Immature natural killer cell (primary cell): ENCODE data around the gene TMEM164. TPM values are rescaled to one million over a fixed set of nuclear protein-coding genes. Genes with fewer than 3 reads are reported as not detected.

Source experiments
- DNase-seq, 3 donors: peaks; one replicate each; pipeline ENCODE4 v3.0.0; 2022; ENCODE audit warnings: mixed read lengths in 1 of 3
- H3K27ac Mint-ChIP-seq, 6 donors: one replicate each; pipeline ENCODE4 v1.8.0; 2020; ENCODE audit warnings: mixed read lengths in 6 of 6, mild to moderate bottlenecking in 5 of 6, inconsistent platforms in 4 of 6, moderate library complexity in 3 of 6
- H3K27me3 Mint-ChIP-seq, 3 donors: one replicate each; pipeline ENCODE4 v1.8.0; 2020 to 2021; ENCODE audit warnings: low read depth in 3 of 3, mild to moderate bottlenecking in 3 of 3, mixed read lengths in 3 of 3, moderate library complexity in 3 of 3, inconsistent platforms in 1 of 3
- H3K36me3 Mint-ChIP-seq, 3 donors: one replicate each; pipeline ENCODE4 v1.8.0; 2020; ENCODE audit warnings: mixed read lengths in 3 of 3, inconsistent platforms in 2 of 3, mild to moderate bottlenecking in 2 of 3
- H3K4me1 Mint-ChIP-seq, 2 donors: one replicate each; pipeline ENCODE4 v1.8.0; 2020; ENCODE audit warnings: inconsistent platforms in 2 of 2, mild to moderate bottlenecking in 2 of 2, mixed read lengths in 2 of 2, moderate library complexity in 1 of 2
- H3K4me3 Mint-ChIP-seq, 5 donors: one replicate each; pipeline ENCODE4 v1.8.0; 2020; ENCODE audit warnings: mild to moderate bottlenecking in 5 of 5, mixed read lengths in 5 of 5, inconsistent platforms in 3 of 5, moderate library complexity in 3 of 5
- H3K9me3 Mint-ChIP-seq, 6 donors: one replicate each; pipeline ENCODE4 v1.8.0; 2020; ENCODE audit warnings: mild to moderate bottlenecking in 6 of 6, mixed read lengths in 6 of 6, inconsistent platforms in 4 of 6, moderate library complexity in 3 of 6
- polyA plus RNA-seq, 3 donors: library from polyadenylated mRNA; unstranded; fragments of 300-500 nt; fragmentation: Illumina TruSeq; gene quantifications; one replicate each; pipeline ENCODE4 v1.2.3, GENCODE V29; 2021

TMEM164 gene
- polyA plus RNA-seq, 3 donors from 2014 or later: 2.0 to 3.9 (median 2.3) TPM

DNA sequence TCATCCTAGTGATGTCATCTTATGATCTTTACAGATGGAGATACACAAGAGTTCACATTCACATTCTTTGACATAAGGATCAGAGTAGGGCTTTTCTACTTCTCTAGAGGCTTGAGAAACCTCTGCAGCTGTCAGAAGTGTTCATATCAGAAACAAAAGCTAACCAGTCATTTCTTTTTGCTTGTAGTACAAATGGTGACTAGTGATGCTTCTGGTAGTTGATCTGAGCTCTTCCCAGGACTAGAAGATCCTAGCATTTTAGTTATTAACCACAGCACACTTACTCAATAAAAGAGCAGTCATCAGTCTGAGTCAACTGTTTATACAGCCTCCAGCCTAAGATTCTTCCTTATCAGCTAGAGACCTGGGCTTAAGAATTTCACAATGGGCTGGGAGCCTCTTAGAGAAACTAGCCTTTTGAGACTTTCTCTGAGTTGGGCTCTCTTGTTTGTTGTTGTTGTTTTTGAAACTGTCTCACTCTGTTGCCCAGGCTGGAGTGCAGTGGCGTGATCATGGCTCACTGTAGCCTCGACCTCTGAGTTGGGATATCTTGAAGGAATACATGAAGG is 84.1 kb downstream of the TMEM164 start:
- no peak for DNase-seq
- no peak overlapping the region for H3K4me3 Mint-ChIP-seq
- peaks cover 0 to 3% (median 3%) of the 10 kb centered on the region in 3 donors for H3K27me3 Mint-ChIP-seq
- no peaks in the 10 kb centered on the region for H3K36me3 Mint-ChIP-seq
- peaks cover 21 to 43% of the 10 kb centered on the region in 2 donors for H3K4me1 Mint-ChIP-seq
- no peaks in the 10 kb centered on the region for H3K9me3 Mint-ChIP-seq
- no peak overlapping the region for H3K27ac Mint-ChIP-seq

DNA sequence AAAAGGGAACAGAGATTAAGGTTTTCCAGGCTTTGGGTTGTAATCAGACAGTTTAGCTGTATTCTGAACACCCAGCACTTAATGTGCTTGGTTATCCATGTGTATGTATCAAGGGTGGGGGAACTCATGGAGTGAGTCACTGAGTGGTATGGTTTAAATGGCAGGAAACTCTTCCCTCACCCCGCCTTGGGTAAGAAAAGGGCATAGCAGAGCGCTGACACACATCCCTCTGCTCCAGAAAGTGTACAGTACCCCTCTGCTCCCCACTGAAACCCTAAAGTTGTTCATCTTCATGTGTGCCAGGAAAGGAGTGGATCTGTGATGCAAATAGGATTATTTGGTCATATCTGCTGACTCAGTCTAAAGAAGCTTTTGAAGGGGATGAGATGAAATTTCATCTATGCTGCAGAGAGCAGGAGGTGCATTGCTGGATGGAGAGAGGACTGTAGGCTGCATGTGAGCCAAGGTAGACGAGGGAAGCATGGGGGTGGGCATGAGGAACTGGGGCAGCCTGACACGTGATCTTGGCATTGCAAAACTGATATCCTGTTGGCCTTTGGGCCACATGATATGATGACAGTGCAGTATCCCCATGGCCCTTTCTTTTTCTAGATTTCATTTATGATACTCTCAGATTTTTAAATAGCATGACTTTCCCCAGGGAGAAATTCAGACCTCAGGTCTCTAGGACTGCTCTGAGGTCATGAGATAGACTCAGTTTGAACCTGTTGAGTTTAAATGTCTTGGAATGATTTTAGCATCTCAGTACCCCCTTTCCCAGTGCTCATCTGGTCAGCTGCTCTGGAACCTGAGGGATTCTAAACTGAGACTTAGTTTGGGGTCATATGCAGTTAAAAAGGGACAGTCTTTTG is 84.8 kb downstream of the TMEM164 start:
- H3K27ac Mint-ChIP-seq: peak overlapping the region in 1 of 6 donors; percentile 55
- H3K4me3 Mint-ChIP-seq: no peak overlapping the region

DNA sequence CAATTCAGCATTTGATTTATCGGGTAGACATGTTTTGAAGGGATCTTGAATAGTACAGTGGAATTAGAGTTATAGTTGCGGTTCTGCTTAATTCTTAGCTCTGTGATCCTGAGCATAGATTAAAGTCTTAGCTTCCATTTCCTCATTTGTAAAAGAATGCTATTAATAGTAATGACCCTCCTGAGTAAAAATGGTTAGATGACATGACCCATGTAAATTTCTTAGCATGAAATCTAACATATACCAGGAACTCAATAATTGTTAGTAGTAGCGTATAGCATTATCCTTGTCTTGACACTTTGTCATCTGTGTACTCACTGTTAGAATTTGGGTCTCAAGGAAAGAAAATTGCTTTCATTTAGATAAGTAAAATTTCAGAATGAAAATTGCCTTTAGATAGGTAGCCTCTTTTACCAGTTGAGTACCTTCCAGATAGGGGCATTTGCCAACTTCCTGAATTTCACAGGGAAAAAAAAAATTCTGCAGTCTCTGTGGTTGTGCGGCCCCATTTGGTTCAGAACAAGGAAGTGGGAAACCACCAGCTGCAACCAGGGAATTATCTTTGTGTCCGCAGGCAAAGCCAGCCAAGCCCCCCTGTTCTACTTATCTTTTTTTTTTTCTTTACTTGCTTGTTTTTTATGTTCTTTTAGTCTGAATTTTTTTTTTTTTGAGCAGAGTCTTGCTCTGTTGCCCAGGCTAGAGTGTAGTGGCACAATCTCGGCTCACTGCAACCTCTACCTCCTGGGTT is 86.9 kb downstream of the TMEM164 start:
- Mint-ChIP-seq H3K4me3 (peak overlapping the region in 1 of 5 donors; percentile 13), H3K9me3 (peaks cover 0 to 3% (median 0%) of the 10 kb centered on the region in 6 donors), H3K36me3 (peaks cover 0 to 4% (median 3%) of the 10 kb centered on the region in 3 donors), H3K27me3 (peaks cover 0 to 6% (median 3%) of the 10 kb centered on the region in 3 donors), H3K27ac (no peak overlapping the region), H3K4me1 (peaks cover 21 to 51% of the 10 kb centered on the region in 2 donors)
- peak; percentile 7 to 22 (median 10) for DNase-seq

More for the DNA sequence above, 84.8 kb downstream of the TMEM164 start:
- peaks cover 0 to 3% (median 3%) of the 10 kb centered on the region in 3 donors for H3K27me3 Mint-ChIP-seq
- DNase-seq: no peak
- no peaks in the 10 kb centered on the region for H3K9me3 Mint-ChIP-seq
- no peaks in the 10 kb centered on the region for H3K36me3 Mint-ChIP-seq
- peaks cover 21 to 43% of the 10 kb centered on the region in 2 donors for H3K4me1 Mint-ChIP-seq

DNA sequence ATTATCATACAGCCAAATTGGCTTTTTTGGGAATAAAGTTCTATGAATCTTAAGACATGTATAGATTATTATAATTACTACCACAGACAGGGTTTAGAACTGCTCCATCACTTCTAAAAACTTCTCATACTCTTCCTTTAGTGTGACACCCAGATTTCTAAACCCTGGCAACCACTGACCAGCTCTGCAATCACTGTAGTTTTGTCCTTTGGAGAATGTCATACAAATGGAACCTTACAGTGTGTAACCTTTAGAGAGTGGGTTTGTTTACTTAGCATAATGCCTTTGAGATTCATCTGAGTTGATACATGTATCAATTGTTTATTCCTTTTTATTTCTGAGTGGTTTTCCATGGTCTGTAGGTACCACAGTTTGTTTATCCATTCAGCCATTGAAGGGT is 95.0 kb downstream of the TMEM164 start:
- H3K9me3 Mint-ChIP-seq: peaks cover 0 to 3% (median 0%) of the 10 kb centered on the region in 6 donors
- no peak overlapping the region for H3K4me3 Mint-ChIP-seq

DNA sequence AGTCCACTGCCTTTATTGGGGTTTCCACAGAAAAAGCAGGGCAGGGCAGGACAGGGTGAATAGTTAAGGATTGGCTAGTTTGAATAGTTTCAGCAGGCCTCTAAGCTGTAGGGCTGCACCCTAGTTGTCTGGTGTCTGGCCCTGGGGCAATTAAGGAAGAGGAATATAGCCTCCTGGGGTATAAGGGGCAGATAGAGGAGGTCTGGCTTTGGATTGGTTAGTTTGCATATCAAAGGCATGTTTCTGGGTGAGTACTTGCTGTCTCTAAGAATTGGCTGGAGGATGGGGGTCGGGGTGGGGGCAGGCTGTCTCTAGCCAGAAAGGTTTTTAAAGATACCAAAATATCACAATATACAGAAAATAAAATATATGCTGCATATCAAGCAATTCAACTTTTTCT is 100.4 kb downstream of the TMEM164 start:
- H3K9me3 Mint-ChIP-seq: no peaks in the 10 kb centered on the region
- DNase-seq: no peak
- H3K27ac Mint-ChIP-seq: no peak overlapping the region
- H3K4me3 Mint-ChIP-seq: no peak overlapping the region
- H3K36me3 Mint-ChIP-seq: peaks cover 0 to 4% (median 4%) of the 10 kb centered on the region in 3 donors
- H3K27me3 Mint-ChIP-seq: peaks cover 0 to 2% (median 2%) of the 10 kb centered on the region in 3 donors
- H3K4me1 Mint-ChIP-seq: peaks cover 3 to 4% of the 10 kb centered on the region in 2 donors

More for the DNA sequence above, 95.0 kb downstream of the TMEM164 start:
- peaks cover 0 to 8% of the 10 kb centered on the region in 2 donors for H3K4me1 Mint-ChIP-seq
- H3K27ac Mint-ChIP-seq: no peak overlapping the region
- DNase-seq: no peak
- H3K36me3 Mint-ChIP-seq: peaks cover 0 to 7% (median 6%) of the 10 kb centered on the region in 3 donors
- H3K27me3 Mint-ChIP-seq: peaks cover 0 to 4% (median 4%) of the 10 kb centered on the region in 3 donors

DNA sequence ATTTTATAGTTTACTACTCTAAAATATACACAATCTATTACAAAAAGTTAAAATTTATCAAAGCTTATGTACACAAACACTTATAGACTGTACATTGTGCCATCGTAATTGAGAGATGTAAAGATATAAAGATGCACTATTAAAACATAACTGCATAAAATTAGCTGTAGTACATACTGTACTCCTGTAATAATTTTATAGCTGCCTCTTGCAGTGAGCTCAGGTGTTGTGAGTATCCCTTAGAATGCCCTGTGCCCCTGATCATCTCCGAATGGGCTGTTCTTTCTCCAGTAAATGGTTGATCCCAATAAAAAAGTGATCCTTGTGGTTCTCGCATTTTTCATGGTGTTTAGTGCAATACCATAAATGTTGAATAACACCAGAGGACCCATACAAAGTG is 101.2 kb downstream of the TMEM164 start:
- peaks cover 0 to 2% (median under 1%) of the 10 kb centered on the region in 3 donors for H3K27me3 Mint-ChIP-seq
- H3K4me3 Mint-ChIP-seq: no peak overlapping the region

GRCh38 chrX:110108381-110108821 is 105.5 kb downstream of the TMEM164 start:
- Mint-ChIP-seq H3K36me3 (peaks cover 3 to 6% (median 4%) of the 10 kb centered on the region in 3 donors), H3K27ac (no peak overlapping the region), H3K27me3 (peaks cover 0 to 2% (median 2%) of the 10 kb centered on the region in 3 donors), H3K4me1 (peaks cover 5 to 11% of the 10 kb centered on the region in 2 donors), H3K9me3 (no peaks in the 10 kb centered on the region), H3K4me3 (no peak overlapping the region)
- DNase-seq: no peak

More for the DNA sequence above, 101.2 kb downstream of the TMEM164 start:
- no peaks in the 10 kb centered on the region for H3K9me3 Mint-ChIP-seq
- H3K36me3 Mint-ChIP-seq: peaks cover 0 to 4% (median 4%) of the 10 kb centered on the region in 3 donors
- DNase-seq: no peak
- no peak overlapping the region for H3K27ac Mint-ChIP-seq
- peaks cover 5 to 11% of the 10 kb centered on the region in 2 donors for H3K4me1 Mint-ChIP-seq

DNA sequence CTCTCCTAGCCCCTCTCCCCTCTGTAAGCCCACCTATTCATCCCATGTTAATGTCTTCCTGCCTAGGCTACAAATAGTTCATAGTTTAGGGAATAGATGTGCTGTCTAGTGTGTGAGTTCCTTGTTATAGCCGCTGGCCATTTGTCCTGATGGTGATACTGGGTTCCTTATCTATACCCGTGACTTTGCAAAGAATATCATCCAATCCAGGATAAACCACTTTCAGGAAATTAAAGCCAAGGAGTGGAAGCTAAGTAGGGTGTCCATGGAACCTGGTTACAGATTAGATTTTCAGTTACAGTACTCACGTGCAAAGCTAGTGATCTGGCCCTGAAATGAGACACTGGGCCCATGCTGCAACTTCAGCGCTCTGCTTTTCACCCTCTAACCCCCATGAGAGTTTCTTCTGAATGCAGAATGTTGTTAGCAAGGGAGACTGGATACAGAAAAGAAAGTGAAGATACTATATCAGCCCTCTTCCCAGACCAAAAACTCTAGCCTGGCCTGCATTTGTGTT is 111.4 kb downstream of the TMEM164 start:
- Mint-ChIP-seq H3K36me3 (peaks cover 0 to 11% (median 6%) of the 10 kb centered on the region in 3 donors), H3K4me1 (no peaks in the 10 kb centered on the region), H3K27ac (peak overlapping the region in 1 of 6 donors; percentile 49), H3K4me3 (no peak overlapping the region), H3K9me3 (no peaks in the 10 kb centered on the region), H3K27me3 (peaks cover 0 to 2% (median 0%) of the 10 kb centered on the region in 3 donors)
- no peak for DNase-seq

DNA sequence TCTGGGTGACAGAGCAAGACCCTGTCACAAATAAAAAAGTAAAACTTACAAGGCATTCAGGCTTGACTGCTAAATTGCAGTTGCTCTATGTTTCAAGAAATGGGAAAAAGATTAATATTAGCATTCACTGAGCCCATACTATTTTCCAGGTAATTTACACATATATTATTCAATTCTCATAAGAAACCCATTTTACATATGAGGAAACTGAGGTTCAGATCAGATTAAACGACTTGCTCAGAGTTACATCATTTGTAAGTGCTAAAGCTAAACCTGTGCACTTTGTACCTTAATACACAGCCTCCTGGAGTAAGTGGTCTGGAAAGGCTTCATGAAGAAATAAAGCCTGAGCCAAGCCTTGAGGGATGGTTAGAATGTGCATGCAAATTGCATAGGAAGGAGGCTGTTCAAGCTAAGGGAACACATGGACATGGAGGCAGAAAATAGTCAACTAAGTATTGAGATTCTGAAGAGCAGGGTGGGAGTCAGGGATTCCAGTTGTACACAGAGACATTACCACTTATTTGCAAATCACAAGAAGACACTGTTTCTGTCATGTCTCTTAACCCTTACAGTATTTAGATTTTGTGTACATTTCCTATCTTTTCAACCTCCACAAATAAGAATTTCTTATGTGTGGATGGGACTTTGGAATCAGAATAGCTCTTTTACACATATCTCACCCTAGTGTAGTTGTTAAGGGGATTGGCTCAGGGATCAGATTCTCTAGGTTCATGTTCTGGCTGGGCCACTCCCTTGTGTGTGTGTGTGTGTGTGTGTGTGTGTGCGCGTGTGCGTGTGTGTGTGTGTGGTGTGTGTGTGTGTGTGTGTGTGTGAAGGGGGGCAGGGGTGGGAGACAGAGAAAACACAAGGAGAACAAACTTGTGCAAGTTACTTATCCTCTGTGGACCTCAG is 113.4 kb downstream of the TMEM164 start:
- DNase-seq: no peak
- no peak overlapping the region for H3K4me3 Mint-ChIP-seq
- no peaks in the 10 kb centered on the region for H3K9me3 Mint-ChIP-seq
- no peak overlapping the region for H3K27ac Mint-ChIP-seq
- peaks cover 0 to 2% (median 0%) of the 10 kb centered on the region in 3 donors for H3K27me3 Mint-ChIP-seq
- H3K4me1 Mint-ChIP-seq: no peaks in the 10 kb centered on the region
- H3K36me3 Mint-ChIP-seq: peaks cover 0 to 17% (median 6%) of the 10 kb centered on the region in 3 donors

- no peak for DNase-seq
- Mint-ChIP-seq H3K36me3 (peaks cover 0 to 14% (median 0%) of the 10 kb centered on the region in 3 donors), H3K27ac (no peak overlapping the region), H3K4me1 (no peaks in the 10 kb centered on the region), H3K27me3 (peaks cover 0 to 2% (median 0%) of the 10 kb centered on the region in 3 donors), H3K9me3 (no peaks in the 10 kb centered on the region), H3K4me3 (no peak overlapping the region)
Observed at GRCh38 chrX:110118530-110118929, 115.6 kb downstream of the TMEM164 start.

DNA sequence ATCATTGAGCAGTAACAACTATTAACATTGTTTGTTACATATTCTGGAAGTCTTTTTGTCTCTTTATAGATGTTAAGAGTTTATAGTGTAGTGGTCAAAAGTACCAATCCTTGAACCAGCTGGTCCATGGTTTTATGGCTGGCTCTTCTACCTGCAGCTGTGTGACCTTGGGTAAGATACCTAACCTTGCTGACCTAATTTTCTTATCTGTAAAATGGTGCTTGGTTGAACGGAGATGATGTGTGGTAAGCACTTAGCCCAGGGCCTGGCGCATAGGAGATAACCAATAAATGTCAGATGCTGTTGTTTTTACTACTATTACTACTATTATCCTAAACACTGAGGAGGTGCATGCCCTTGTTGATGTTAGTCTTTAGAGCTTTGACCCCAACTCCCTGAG is 116.6 kb downstream of the TMEM164 start:
- Mint-ChIP-seq H3K27me3 (peaks cover 0 to 2% (median 0%) of the 10 kb centered on the region in 3 donors), H3K4me3 (no peak overlapping the region), H3K27ac (no peak overlapping the region), H3K9me3 (no peaks in the 10 kb centered on the region), H3K36me3 (peaks cover 0 to 14% (median 0%) of the 10 kb centered on the region in 3 donors), H3K4me1 (no peaks in the 10 kb centered on the region)
- no peak for DNase-seq

DNA sequence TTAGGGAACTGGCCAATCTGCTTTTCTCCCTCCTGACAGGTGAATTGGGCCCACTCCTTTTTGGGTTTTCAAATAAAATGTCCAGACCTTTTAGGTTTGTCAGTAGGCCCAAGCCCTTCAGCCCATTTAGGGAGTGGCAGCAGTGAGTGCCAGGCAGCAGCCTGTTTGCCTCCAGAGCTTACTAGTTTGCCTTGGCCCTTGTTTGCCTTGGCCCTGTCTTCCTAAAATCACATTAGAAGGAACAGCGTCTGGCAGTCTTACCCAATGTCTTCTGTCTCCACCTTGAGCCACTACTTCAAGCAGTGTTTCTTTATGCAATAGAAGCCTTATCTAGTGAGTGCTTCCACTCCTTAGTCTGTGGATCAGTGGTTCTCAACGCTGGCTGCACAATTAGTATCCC is 117.1 kb downstream of the TMEM164 start:
- no peak overlapping the region for H3K27ac Mint-ChIP-seq
- no peaks in the 10 kb centered on the region for H3K9me3 Mint-ChIP-seq
- DNase-seq: no peak
- peaks cover 0 to 10% (median 0%) of the 10 kb centered on the region in 3 donors for H3K36me3 Mint-ChIP-seq
- H3K27me3 Mint-ChIP-seq: peaks cover 0 to 2% (median 0%) of the 10 kb centered on the region in 3 donors
- no peak overlapping the region for H3K4me3 Mint-ChIP-seq
- H3K4me1 Mint-ChIP-seq: no peaks in the 10 kb centered on the region
